ENCODE results near the gene NIN.

- TF ChIP-seq, protein P1, sequence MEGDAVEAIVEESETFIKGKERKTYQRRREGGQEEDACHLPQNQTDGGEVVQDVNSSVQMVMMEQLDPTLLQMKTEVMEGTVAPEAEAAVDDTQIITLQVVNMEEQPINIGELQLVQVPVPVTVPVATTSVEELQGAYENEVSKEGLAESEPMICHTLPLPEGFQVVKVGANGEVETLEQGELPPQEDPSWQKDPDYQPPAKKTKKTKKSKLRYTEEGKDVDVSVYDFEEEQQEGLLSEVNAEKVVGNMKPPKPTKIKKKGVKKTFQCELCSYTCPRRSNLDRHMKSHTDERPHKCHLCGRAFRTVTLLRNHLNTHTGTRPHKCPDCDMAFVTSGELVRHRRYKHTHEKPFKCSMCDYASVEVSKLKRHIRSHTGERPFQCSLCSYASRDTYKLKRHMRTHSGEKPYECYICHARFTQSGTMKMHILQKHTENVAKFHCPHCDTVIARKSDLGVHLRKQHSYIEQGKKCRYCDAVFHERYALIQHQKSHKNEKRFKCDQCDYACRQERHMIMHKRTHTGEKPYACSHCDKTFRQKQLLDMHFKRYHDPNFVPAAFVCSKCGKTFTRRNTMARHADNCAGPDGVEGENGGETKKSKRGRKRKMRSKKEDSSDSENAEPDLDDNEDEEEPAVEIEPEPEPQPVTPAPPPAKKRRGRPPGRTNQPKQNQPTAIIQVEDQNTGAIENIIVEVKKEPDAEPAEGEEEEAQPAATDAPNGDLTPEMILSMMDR (IDR thresholded peaks at IDR 0.05): no peak
- TF ChIP-seq POLR2A (IDR thresholded peaks at IDR 0.05): no peak
Observed at GRCh38 chr14:50704454-50705010, 126.4 kb downstream of the NIN start.
